NCI-H2227 treated with DMSO at 0.1 percent for 48 hours (cell line): Measurements from ENCODE around the gene SKP2.
"Not testable (repeated sequence)": the region's sequence is repeated elsewhere in the genome, so short reads cannot be mapped to it uniquely, and the experiment has no call there.

Source experiments
- DNase-seq: peaks from one replicate; lab custom pipeline; 2025; lab: John Stamatoyannopoulos, UW

Gene SKP2

GRCh38 chr5:36151434-36152323 lies at the start of gene SKP2, which contains the start of gene LMBRD2:
SKP2 (plus strand) TSS chr5:36152111; CDS start chr5:36152263, 152 bp downstream.
LMBRD2 (minus strand) TSS chr5:36151887; CDS start chr5:36143349, 8,538 bp downstream.
- peak; percentile 99 for DNase-seq

- no peak for DNase-seq
These were observed 46.1 kb upstream of the SKP2 start for GRCh38 chr5:36105819-36106218.

GRCh38 chr5:36108758-36109460 lies 43.0 kb upstream of the SKP2 start:
- DNase-seq: no peak

- no peak for DNase-seq
These were observed 40.7 kb upstream of the SKP2 start for GRCh38 chr5:36111238-36111637.

GRCh38 chr5:36125868-36126267 lies 26.0 kb upstream of the SKP2 start:
- DNase-seq: no peak

- no peak for DNase-seq
These were observed 23.1 kb upstream of the SKP2 start for GRCh38 chr5:36128795-36129194.

GRCh38 chr5:36129666-36130065 lies 22.2 kb upstream of the SKP2 start:
- DNase-seq: not testable (repeated sequence)

- not testable (repeated sequence) for DNase-seq
These were observed 18.9 kb upstream of the SKP2 start for GRCh38 chr5:36133009-36133408.

GRCh38 chr5:36135988-36136387 lies 15.9 kb upstream of the SKP2 start:
- no peak for DNase-seq

GRCh38 chr5:36136581-36136980 lies 15.3 kb upstream of the SKP2 start:
- DNase-seq: no peak

- no peak for DNase-seq
These were observed 12.8 kb upstream of the SKP2 start for GRCh38 chr5:36138900-36139683.

- DNase-seq: no peak
These were observed 6.6 kb upstream of the SKP2 start for GRCh38 chr5:36145311-36145710.

GRCh38 chr5:36146390-36146789 lies 5.5 kb upstream of the SKP2 start:
- no peak for DNase-seq

- DNase-seq: no peak
These were observed 4.2 kb upstream of the SKP2 start for GRCh38 chr5:36147681-36148080.

GRCh38 chr5:36150676-36151433 lies 1.1 kb upstream of the SKP2 start:
- peak; percentile 58 for DNase-seq

- DNase-seq: no peak
These were observed 700 bp downstream of the SKP2 start for GRCh38 chr5:36152324-36153297.

GRCh38 chr5:36153298-36153677 lies 1.4 kb downstream of the SKP2 start:
- DNase-seq: no peak

- no peak for DNase-seq
These were observed 1.8 kb downstream of the SKP2 start for GRCh38 chr5:36153726-36154125.

GRCh38 chr5:36155291-36155690 lies 3.4 kb downstream of the SKP2 start:
- no peak for DNase-seq

GRCh38 chr5:36156121-36156601 lies 4.2 kb downstream of the SKP2 start:
- DNase-seq: no peak
